K562 (cell line): ENCODE data around the gene GGTLC1. TPM values are rescaled to one million over a fixed set of nuclear protein-coding genes. Genes with fewer than 3 reads are reported as not detected.

Experiments
- ATAC-seq: fragments of 200-7000 bp; cut with Tn5 transposase; 3 replicates; pipeline ENCODE4 v1.9.1; 2020; ENCODE audit warnings: moderate library complexity
- BruUV-seq: library from RNA; stranded (reverse); fragments of 400-500 nt; replicated peaks from 2 replicates; lab custom pipeline; 2021; lab: Mats Ljungman, UMichigan
- CTCF ChIA-PET: fragments of 300-600 bp; formaldehyde crosslinking; extraction: SDS; loops from one replicate; lab custom pipeline; 2021; ENCODE audit warnings: low intra/inter-chr PET ratio; lab: Yijun Ruan, JAX
- POLR2A ChIA-PET: fragments of 300-600, 350-650 bp; sonication (Branson Sonifier 250); formaldehyde crosslinking; extraction: SDS; loops from one replicate; lab custom pipeline; 2021; ENCODE audit warnings: antibody characterized with exemption, inconsistent platforms; lab: Yijun Ruan, JAX
- DNase-seq, 4 experiments: peaks; one replicate each; pipeline versions ENCODE4 v3.0.0 to v3.0.0-alpha.2; 2011 to 2018; ENCODE audit warnings: low spot score in 3 of 4, mixed read lengths in 3 of 4; ENCODE audit errors: extremely low read depth in 1 of 4
- FAIRE-seq: peaks from 2 replicates; lab custom pipeline; 2011; peaks lifted over from hg19 to GRCh38; lab: Jason Lieb, UNC
- H2AFZ ChIP-seq: 2 replicates; pipeline ENCODE4 v1.6.0; 2011; ENCODE audit warnings: low read depth, low read length, control low read depth, inconsistent platforms
- H3K27ac ChIP-seq: fragments of 200-600 bp; 3 replicates; pipeline ENCODE4 v1.8.0; 2011; ENCODE audit warnings: low read depth, mild to moderate bottlenecking, control low read depth, inconsistent platforms, low read length, moderate library complexity, mixed read lengths; ENCODE audit errors: extremely low read depth
- H3K27me3 ChIP-seq, 2 experiments: fragments of 300-600 bp in 1 of 2; 2 replicates in 1 of 2; 3 replicates in 1 of 2; pipeline versions ENCODE4 v1.6.0 to v1.8.0; 2011; ENCODE audit warnings: inconsistent platforms in 2 of 2, low read length in 2 of 2, mild to moderate bottlenecking in 1 of 2, mixed read lengths in 1 of 2, moderate library complexity in 1 of 2; ENCODE audit not compliant: control insufficient read depth in 2 of 2, insufficient read depth in 2 of 2
- H3K36me3 ChIP-seq: fragments of 300-600 bp; 3 replicates; pipeline ENCODE4 v1.8.0; 2011; ENCODE audit warnings: mild to moderate bottlenecking, low read length, inconsistent platforms; ENCODE audit not compliant: control insufficient read depth, insufficient read depth
- H3K4me1 ChIP-seq, 2 experiments: fragments of 200-600 bp in 1 of 2; replicated peaks in 1 of 2; 2 replicates in 1 of 2; 3 replicates in 1 of 2; pipeline versions ENCODE4 v1.5.1 to v1.8.0; 2011; ENCODE audit warnings: inconsistent platforms in 2 of 2, low read length in 2 of 2, mild to moderate bottlenecking in 1 of 2, mixed read lengths in 1 of 2, moderate library complexity in 1 of 2; ENCODE audit not compliant: control insufficient read depth in 2 of 2, insufficient read depth in 2 of 2
- H3K4me2 ChIP-seq: 2 replicates; pipeline ENCODE4 v1.6.1; 2011; ENCODE audit warnings: low read length, control low read depth, inconsistent platforms, mixed read lengths; ENCODE audit not compliant: insufficient read depth
- H3K4me3 ChIP-seq: fragments of 200-600 bp; sonication (generic), shearing (Covaris generic); 2 replicates; pipeline ENCODE4 v1.5.1; 2016; ENCODE audit warnings: control low read depth, inconsistent platforms
- H3K79me2 ChIP-seq: fragments of 200-600 bp; 3 replicates; pipeline ENCODE4 v1.8.0; 2011; ENCODE audit warnings: low read length, inconsistent platforms; ENCODE audit not compliant: control insufficient read depth, insufficient read depth
- H3K9ac ChIP-seq, 2 experiments: 2 replicates each; pipeline versions ENCODE4 v1.6.0 to v1.6.1; 2011; ENCODE audit warnings: low read depth in 2 of 2, low read length in 2 of 2, control low read depth in 1 of 2, inconsistent platforms in 1 of 2, mild to moderate bottlenecking in 1 of 2, mixed read lengths in 1 of 2; ENCODE audit not compliant: insufficient read depth in 1 of 2
- H3K9me1 ChIP-seq: one replicate; pipeline ENCODE4 v1.6.0; 2011; ENCODE audit warnings: inconsistent platforms, mild to moderate bottlenecking, low read length, moderate library complexity; ENCODE audit not compliant: control insufficient read depth, insufficient read depth
- H3K9me3 ChIP-seq: replicated peaks from 2 replicates; pipeline ENCODE4 v1.5.1; 2011; ENCODE audit warnings: low read depth, low read length, inconsistent platforms; ENCODE audit not compliant: control insufficient read depth, insufficient read depth
- H4K20me1 ChIP-seq: replicated peaks from 2 replicates; pipeline ENCODE4 v1.6.1; 2011; ENCODE audit warnings: low read length, inconsistent platforms, mixed read lengths; ENCODE audit not compliant: control insufficient read depth, insufficient read depth
- BHLHE40 ChIP-seq: IDR thresholded peaks from 2 replicates; pipeline ENCODE4 v1.6.1; 2011; ENCODE audit warnings: low read length, improper control_type of control experiment
- FOXP1 ChIP-seq: sonication (generic); formaldehyde crosslinking; IDR thresholded peaks from 2 replicates; pipeline ENCODE4 v1.8.0; 2022; ENCODE audit warnings: mild to moderate bottlenecking, missing genetic modification reagents
- HDAC3 ChIP-seq: fragments of 450-650 bp; IDR thresholded peaks from 2 replicates; pipeline ENCODE4 v1.6.1; 2018; ENCODE audit warnings: borderline replicate concordance, mild to moderate bottlenecking, moderate library complexity; ENCODE audit not compliant: partially characterized antibody
- PHB ChIP-seq: fragments of 250-450 bp; sonication (Bioruptor Pico); IDR thresholded peaks from 2 replicates; pipeline ENCODE4 v1.5.0; 2021
- POLR2AphosphoS5 ChIP-seq: IDR thresholded peaks from 2 replicates; pipeline ENCODE4 v1.6.1; 2011; ENCODE audit warnings: mild to moderate bottlenecking, low read depth, low read length, moderate library complexity; ENCODE audit not compliant: control insufficient read depth, insufficient read depth
- RBM25 ChIP-seq: fragments of 200-400 bp; formaldehyde crosslinking; IDR thresholded peaks from 2 replicates; pipeline ENCODE4 v1.6.1; 2018; ENCODE audit warnings: low read length, low read depth, moderate library complexity; ENCODE audit not compliant: severe bottlenecking
- RHOXF2B ChIP-seq: fragments of 250-450 bp; sonication (Bioruptor Pico); conservative IDR thresholded peaks from 2 replicates; pipeline ENCODE4 v1.5.1; 2021
- SMAD4 ChIP-seq: fragments of 250-450 bp; sonication (Bioruptor Pico); conservative IDR thresholded peaks from 2 replicates; pipeline ENCODE4 v1.8.0; 2021; ENCODE audit warnings: inconsistent platforms, mild to moderate bottlenecking, moderate library complexity
- TEAD4 ChIP-seq, 2 experiments: sonication (generic) in 1 of 2; formaldehyde crosslinking in 1 of 2; IDR thresholded peaks; 2 replicates each; pipeline versions ENCODE4 v1.6.1 to v1.8.0; 2012 to 2022; ENCODE audit warnings: borderline replicate concordance in 1 of 2, inconsistent platforms in 1 of 2, low read length in 1 of 2, mild to moderate bottlenecking in 1 of 2, missing genetic modification reagents in 1 of 2
- TSHZ1 ChIP-seq: fragments of 250-450 bp; sonication (Bioruptor Pico); IDR thresholded peaks from 2 replicates; pipeline ENCODE4 v1.4.0; 2020; ENCODE audit warnings: mild to moderate bottlenecking, moderate library complexity
- ZNF77 ChIP-seq: fragments of 250-450 bp; sonication (Bioruptor Pico); IDR thresholded peaks from 2 replicates; pipeline ENCODE4 v1.5.0; 2020
- WGBS: fragments of 100-300 bp; shearing (Covaris generic); methylation state at CpG from one replicate; pipeline ENCODE4 v1.1.6; 2016; ENCODE audit warnings: low coverage, mixed read lengths; ENCODE audit not compliant: insufficient coverage; ENCODE audit errors: missing lambda C conversion rate; 5-methylcytosine and 5-hydroxymethylcytosine counted together
- in situ Hi-C: fragments of 300-500 bp; cut with MboI; formaldehyde crosslinking; loops from 4 replicates; pipeline ENCODE4 v1.15.0; 2018; ENCODE audit warnings: inconsistent platforms, mixed read lengths
- intact Hi-C: fragments of 100-400 bp; cut with micrococcal nuclease; formaldehyde crosslinking; loops from 2 replicates; pipeline ENCODE4 v1.14.2; 2022
- polyA plus RNA-seq, 8 experiments: library from polyadenylated mRNA; depleted of rRNA in 4 of 8; stranded (reverse) in 5 of 8; unstranded in 3 of 8; fragments of >200 nt; fragmentation: Nextera tagmentation in 2 of 8; fragmentation: Illumina TruSeq in 1 of 8; extraction: Ambion mirVana in 2 of 8; extraction: Trizol in 1 of 8; gene quantifications; 2 replicates each; pipeline versions ENCODE4 v1.2.1 to v1.2.3, GENCODE V29; 2011 to 2014; ENCODE audit warnings: inconsistent platforms in 1 of 8, missing spikeins in 1 of 8
- total RNA-seq, 7 experiments: library from RNA; depleted of rRNA in 6 of 7; stranded (reverse); fragments of >200 nt in 6 of 7; fragmentation: Illumina TruSeq in 2 of 7; extraction: Trizol in 2 of 7; gene quantifications; 2 replicates each; pipeline versions ENCODE4 v1.2.1 to v1.2.3, GENCODE V29; 2011 to 2021; ENCODE audit warnings: low replicate concordance in 1 of 7
- TF ChIP-seq, protein P1 (sequence below): sonication (generic); formaldehyde crosslinking; IDR thresholded peaks from 2 replicates; pipeline ENCODE4 v1.8.0; 2022; ENCODE audit warnings: missing genetic modification reagents, mild to moderate bottlenecking, borderline replicate concordance

Gene GGTLC1
- total and polyA plus RNA-seq, 9 of the 15 experiments (the other 6 are each of a cell fraction or from before 2014, with no cell fraction given) = not detected

GRCh38 chr20:24033565-24033964 is 45.0 kb upstream of the GGTLC1 start:
- in situ Hi-C loops (no loop called here), intact Hi-C loops (no loop called here)
- no TSS peak for BruUV-seq
- Histone ChIP-seq H3K4me3 (no peak overlapping the region), H3K9me3 (no peaks in the 10 kb centered on the region), H3K4me1 (no peaks in the 10 kb centered on the region), H3K27ac (no peak overlapping the region), H3K9me1 (no peaks in the 10 kb centered on the region), H3K79me2 (no peaks in the 10 kb centered on the region), H2AFZ (no peak overlapping the region), H3K27me3 (no peaks in the 10 kb centered on the region), H4K20me1 (no peaks in the 10 kb centered on the region), H3K4me2 (no peak overlapping the region), H3K9ac (no peak overlapping the region), H3K36me3 (no peaks in the 10 kb centered on the region)
- ATAC-seq (no peak), FAIRE-seq (no peak), DNase-seq (no peak)
- TF ChIP-seq FOXP1 = no peak
- TF ChIP-seq TSHZ1 = no peak
- TF ChIP-seq RBM25 = no peak
- TF ChIP-seq SMAD4 (CRISPR knock-in tag) = no peak
- TF ChIP-seq HDAC3 = no peak
- no peak for TF ChIP-seq RHOXF2B (CRISPR knock-in tag)
- TF ChIP-seq ZNF77 = no peak
- no peak for TF ChIP-seq POLR2AphosphoS5
- TF ChIP-seq, protein P1, sequence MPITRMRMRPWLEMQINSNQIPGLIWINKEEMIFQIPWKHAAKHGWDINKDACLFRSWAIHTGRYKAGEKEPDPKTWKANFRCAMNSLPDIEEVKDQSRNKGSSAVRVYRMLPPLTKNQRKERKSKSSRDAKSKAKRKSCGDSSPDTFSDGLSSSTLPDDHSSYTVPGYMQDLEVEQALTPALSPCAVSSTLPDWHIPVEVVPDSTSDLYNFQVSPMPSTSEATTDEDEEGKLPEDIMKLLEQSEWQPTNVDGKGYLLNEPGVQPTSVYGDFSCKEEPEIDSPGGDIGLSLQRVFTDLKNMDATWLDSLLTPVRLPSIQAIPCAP = no peak
- TF ChIP-seq TEAD4 (IDR thresholded peaks at IDR 0.05; ENCODE audit: low read length) = no peak
- TF ChIP-seq TEAD4 (CRISPR knock-in tag; IDR thresholded peaks at IDR 0.05; ENCODE audit: borderline replicate concordance) = no peak
- no peak for TF ChIP-seq BHLHE40
- no peak for TF ChIP-seq PHB (CRISPR knock-in tag)
- ChIA-PET POLR2A (no interaction called here), CTCF (no interaction called here)
- 0% methylated on average over 3 of the region's 3 CpGs for whole genome bisulfite sequencing
